ENCODE results near the gene SLC23A3. TPM values are rescaled to one million over a fixed set of nuclear protein-coding genes. Genes with fewer than 3 reads are reported as not detected.

SLC23A3 gene
- total and polyA plus RNA-seq, 10 of the 15 experiments (the other 5 are each of a cell fraction or from before 2014, with no cell fraction given) = 0.07 to 1.0 (median 0.40) TPM; not detected in 1

DNA sequence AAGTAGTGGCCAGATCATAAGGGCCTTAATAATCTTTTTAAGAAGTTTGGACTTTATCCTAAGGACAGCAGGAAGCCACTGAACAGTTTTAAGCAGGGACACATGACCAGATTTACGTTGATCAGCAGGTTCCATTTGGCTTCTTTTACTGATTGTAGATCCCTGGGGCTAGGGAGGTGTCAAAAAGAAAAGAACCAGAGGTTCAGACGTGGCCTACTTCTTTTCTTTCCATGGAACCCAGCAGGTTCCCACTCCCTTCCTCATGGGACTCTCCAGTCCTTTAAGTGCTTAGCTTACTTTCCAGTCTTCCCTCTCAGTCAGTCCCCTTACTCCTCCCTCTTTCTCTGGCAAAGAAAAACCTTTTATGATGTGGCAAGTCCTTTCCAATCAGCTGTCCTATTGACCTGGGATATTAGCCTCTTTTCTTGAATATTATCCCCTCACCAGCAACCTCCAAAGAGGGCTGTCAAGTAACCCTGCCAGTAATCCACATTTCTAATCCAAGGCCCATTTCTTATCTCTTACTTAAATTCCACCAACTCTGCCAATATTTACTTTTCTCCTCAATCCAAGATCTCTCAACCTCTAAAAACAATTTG lies 42.7 kb downstream of the SLC23A3 start (continued):
- TF ChIP-seq, protein P1, sequence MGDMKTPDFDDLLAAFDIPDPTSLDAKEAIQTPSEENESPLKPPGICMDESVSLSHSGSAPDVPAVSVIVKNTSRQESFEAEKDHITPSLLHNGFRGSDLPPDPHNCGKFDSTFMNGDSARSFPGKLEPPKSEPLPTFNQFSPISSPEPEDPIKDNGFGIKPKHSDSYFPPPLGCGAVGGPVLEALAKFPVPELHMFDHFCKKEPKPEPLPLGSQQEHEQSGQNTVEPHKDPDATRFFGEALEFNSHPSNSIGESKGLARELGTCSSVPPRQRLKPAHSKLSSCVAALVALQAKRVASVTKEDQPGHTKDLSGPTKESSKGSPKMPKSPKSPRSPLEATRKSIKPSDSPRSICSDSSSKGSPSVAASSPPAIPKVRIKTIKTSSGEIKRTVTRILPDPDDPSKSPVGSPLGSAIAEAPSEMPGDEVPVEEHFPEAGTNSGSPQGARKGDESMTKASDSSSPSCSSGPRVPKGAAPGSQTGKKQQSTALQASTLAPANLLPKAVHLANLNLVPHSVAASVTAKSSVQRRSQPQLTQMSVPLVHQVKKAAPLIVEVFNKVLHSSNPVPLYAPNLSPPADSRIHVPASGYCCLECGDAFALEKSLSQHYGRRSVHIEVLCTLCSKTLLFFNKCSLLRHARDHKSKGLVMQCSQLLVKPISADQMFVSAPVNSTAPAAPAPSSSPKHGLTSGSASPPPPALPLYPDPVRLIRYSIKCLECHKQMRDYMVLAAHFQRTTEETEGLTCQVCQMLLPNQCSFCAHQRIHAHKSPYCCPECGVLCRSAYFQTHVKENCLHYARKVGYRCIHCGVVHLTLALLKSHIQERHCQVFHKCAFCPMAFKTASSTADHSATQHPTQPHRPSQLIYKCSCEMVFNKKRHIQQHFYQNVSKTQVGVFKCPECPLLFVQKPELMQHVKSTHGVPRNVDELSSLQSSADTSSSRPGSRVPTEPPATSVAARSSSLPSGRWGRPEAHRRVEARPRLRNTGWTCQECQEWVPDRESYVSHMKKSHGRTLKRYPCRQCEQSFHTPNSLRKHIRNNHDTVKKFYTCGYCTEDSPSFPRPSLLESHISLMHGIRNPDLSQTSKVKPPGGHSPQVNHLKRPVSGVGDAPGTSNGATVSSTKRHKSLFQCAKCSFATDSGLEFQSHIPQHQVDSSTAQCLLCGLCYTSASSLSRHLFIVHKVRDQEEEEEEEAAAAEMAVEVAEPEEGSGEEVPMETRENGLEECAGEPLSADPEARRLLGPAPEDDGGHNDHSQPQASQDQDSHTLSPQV (IDR thresholded peaks at IDR 0.05) = no peak
- no peak for TF ChIP-seq ZNF24 (IDR thresholded peaks at IDR 0.05)
- no peak for TF ChIP-seq CREM (IDR thresholded peaks at IDR 0.05; ENCODE audit: low read depth)

DNA sequence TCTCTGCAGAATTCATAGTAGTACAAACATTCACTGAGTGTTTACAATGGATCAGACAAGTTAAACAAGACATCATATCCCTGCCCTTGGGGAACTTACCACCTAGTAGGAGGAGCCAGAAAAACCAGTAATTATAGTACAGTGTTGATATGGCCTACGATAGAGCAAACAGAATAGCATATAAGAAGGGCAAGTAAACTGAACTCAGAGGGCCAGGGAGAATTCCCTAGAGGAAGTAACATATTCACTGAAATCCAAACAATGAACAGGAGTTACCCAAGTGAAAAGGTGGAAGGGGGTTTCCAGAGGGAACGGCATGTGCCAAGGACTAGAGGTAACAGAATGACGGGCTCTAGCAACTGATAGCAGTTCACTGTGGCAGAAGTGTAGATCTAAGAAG lies 43.3 kb downstream of the SLC23A3 start:
- Histone ChIP-seq H3K4me1 (ENCODE audit: control insufficient read depth, insufficient read depth, low read length) (no peaks in the 10 kb centered on the region), H3K4me3 (no peak overlapping the region), H3K36me3 (ENCODE audit: control insufficient read depth in 2 of 2, insufficient read depth in 2 of 2, low read length in 1 of 2) (no peaks in the 10 kb centered on the region), H3K27ac (ENCODE audit: control insufficient read depth, insufficient read depth) (no peak overlapping the region), H3K9ac (ENCODE audit: control insufficient read depth, insufficient read depth, low read length) (no peak overlapping the region), H2AFZ (ENCODE audit: control insufficient read depth, low read depth, low read length) (no peak overlapping the region), H3K79me2 (ENCODE audit: control insufficient read depth, insufficient read depth, low read length) (no peaks in the 10 kb centered on the region), H3K9me3 (replicated peaks; ENCODE audit: control insufficient read depth, insufficient read depth, low read length) (no peaks in the 10 kb centered on the region), H3K4me2 (ENCODE audit: control insufficient read depth, insufficient read depth) (no peak overlapping the region), H3K27me3 (replicated peaks in 1 of 2; ENCODE audit: control insufficient read depth in 2 of 2, insufficient read depth in 2 of 2, low read length in 1 of 2) (no peaks in the 10 kb centered on the region), H4K20me1 (ENCODE audit: control insufficient read depth, insufficient read depth) (no peaks in the 10 kb centered on the region)
- DNase-seq (ENCODE audit: low read depth, low spot score) (no peak), FAIRE-seq (no peak), ATAC-seq (no peak)
- intact Hi-C loops (cut with micrococcal nuclease; ENCODE audit: unreplicated experiment) = no loop called here
- ChIA-PET RAD21 (ENCODE audit: unreplicated experiment) (no interaction called here), CTCF (interaction anchor here (1.2 to 11.4 kb wide), 2 partner anchors 55 to 69 kb away, joined by 5 to 281 read pairs; no protein-coding TSS in a partner anchor), SMC1A (ENCODE audit: uncharacterized antibody, unreplicated experiment) (interaction anchor here (1.8 kb wide), 1 partner anchor 28 kb away, joined by 4 read pairs; no protein-coding TSS in a partner anchor), POLR2A (no interaction called here)
- in situ Hi-C loops (cut with MboI) = no loop called here
- no TSS peak for BruUV-seq (replicated peaks)
- WGBS (ENCODE audit: insufficient coverage, insufficient replicate concordance, low lambda C conversion rate, missing lambda C conversion rate) = 67% methylated on average over 3 of the region's 3 CpGs
- no peak for TF ChIP-seq PAX8 (IDR thresholded peaks at IDR 0.05)
- TF ChIP-seq KAT2A (conservative IDR thresholded peaks at IDR 0.05; ENCODE audit: control insufficient read depth, low read depth, low read length) = no peak
- no peak for TF ChIP-seq RCOR1 (conservative IDR thresholded peaks at IDR 0.05; ENCODE audit: low read depth, low read length)
- TF ChIP-seq EED (IDR thresholded peaks at IDR 0.05; ENCODE audit: low read depth) = no peak
- no peak for TF ChIP-seq WRNIP1 (IDR thresholded peaks at IDR 0.05; ENCODE audit: borderline replicate concordance, low read depth, low read length)
- TF ChIP-seq KLF5 (IDR thresholded peaks at IDR 0.05; ENCODE audit: partially characterized antibody) = no peak
- TF ChIP-seq E2F8 (IDR thresholded peaks at IDR 0.05; ENCODE audit: low read depth, partially characterized antibody) = no peak
- TF ChIP-seq YBX1 (IDR thresholded peaks at IDR 0.05) = no peak
- no peak for TF ChIP-seq CREM (IDR thresholded peaks at IDR 0.05; ENCODE audit: low read depth)
- no peak for TF ChIP-seq HDAC6 (IDR thresholded peaks at IDR 0.05; ENCODE audit: unreplicated experiment)
- TF ChIP-seq, protein P2, sequence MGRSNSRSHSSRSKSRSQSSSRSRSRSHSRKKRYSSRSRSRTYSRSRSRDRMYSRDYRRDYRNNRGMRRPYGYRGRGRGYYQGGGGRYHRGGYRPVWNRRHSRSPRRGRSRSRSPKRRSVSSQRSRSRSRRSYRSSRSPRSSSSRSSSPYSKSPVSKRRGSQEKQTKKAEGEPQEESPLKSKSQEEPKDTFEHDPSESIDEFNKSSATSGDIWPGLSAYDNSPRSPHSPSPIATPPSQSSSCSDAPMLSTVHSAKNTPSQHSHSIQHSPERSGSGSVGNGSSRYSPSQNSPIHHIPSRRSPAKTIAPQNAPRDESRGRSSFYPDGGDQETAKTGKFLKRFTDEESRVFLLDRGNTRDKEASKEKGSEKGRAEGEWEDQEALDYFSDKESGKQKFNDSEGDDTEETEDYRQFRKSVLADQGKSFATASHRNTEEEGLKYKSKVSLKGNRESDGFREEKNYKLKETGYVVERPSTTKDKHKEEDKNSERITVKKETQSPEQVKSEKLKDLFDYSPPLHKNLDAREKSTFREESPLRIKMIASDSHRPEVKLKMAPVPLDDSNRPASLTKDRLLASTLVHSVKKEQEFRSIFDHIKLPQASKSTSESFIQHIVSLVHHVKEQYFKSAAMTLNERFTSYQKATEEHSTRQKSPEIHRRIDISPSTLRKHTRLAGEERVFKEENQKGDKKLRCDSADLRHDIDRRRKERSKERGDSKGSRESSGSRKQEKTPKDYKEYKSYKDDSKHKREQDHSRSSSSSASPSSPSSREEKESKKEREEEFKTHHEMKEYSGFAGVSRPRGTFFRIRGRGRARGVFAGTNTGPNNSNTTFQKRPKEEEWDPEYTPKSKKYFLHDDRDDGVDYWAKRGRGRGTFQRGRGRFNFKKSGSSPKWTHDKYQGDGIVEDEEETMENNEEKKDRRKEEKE (IDR thresholded peaks at IDR 0.05) = no peak
- TF ChIP-seq TCF12 (IDR thresholded peaks at IDR 0.05; ENCODE audit: low read depth, low read length) = no peak
